HepG2 (cell line): ENCODE measurements around the gene STIMATE. TPM values are rescaled to one million over a fixed set of nuclear protein-coding genes. Genes with fewer than 3 reads are reported as not detected.
A peak's percentile ranks its signal among the peaks of the same experiment; 100 is the strongest.

ENCODE experiments used
- ARID5B ChIP-seq: IDR thresholded peaks from 2 replicates; pipeline ENCODE4 v1.4.0; 2020; ENCODE audit warnings: mild to moderate bottlenecking, missing genetic modification reagents
- FOXP4 ChIP-seq: sonication (generic); formaldehyde crosslinking; IDR thresholded peaks from 2 replicates; pipeline ENCODE4 v1.4.0; 2020; ENCODE audit warnings: missing genetic modification reagents
- HOXA5 ChIP-seq: sonication (generic); formaldehyde crosslinking; IDR thresholded peaks from 2 replicates; pipeline ENCODE4 v1.4.0; 2020; ENCODE audit warnings: missing genetic modification reagents
- KDM1A ChIP-seq: IDR thresholded peaks from 2 replicates; pipeline ENCODE4 v1.6.1; 2016; ENCODE audit warnings: missing compliant biosample characterization
- MNT ChIP-seq: fragments of 450-650 bp; IDR thresholded peaks from 2 replicates; pipeline ENCODE4 v1.6.1; 2016
- NFATC3 ChIP-seq: sonication (generic); formaldehyde crosslinking; IDR thresholded peaks from 2 replicates; pipeline ENCODE4 v1.5.1; 2020; ENCODE audit warnings: mild to moderate bottlenecking, missing genetic modification reagents
- SALL1 ChIP-seq: sonication (generic); formaldehyde crosslinking; IDR thresholded peaks from 2 replicates; pipeline ENCODE4 v1.8.0; 2022; ENCODE audit warnings: mild to moderate bottlenecking, missing genetic modification reagents
- SOX13 ChIP-seq, 3 experiments: fragments of 450-650 bp in 1 of 3; sonication (generic) in 1 of 3; formaldehyde crosslinking in 1 of 3; IDR thresholded peaks in 2 of 3; conservative IDR thresholded peaks in 1 of 3; 2 replicates each; pipeline versions ENCODE4 v1.5.0 to v1.6.1; 2016 to 2020; ENCODE audit warnings: antibody characterized with exemption in 1 of 3, mild to moderate bottlenecking in 1 of 3, missing compliant biosample characterization in 1 of 3, missing genetic modification reagents in 1 of 3, moderate library complexity in 1 of 3
- ZBTB40 ChIP-seq, 2 experiments: fragments of 450-650 bp in 1 of 2; sonication (generic) in 1 of 2; formaldehyde crosslinking in 1 of 2; IDR thresholded peaks; 2 replicates each; pipeline versions ENCODE4 v1.6.1 to v1.8.0; 2016 to 2022; ENCODE audit warnings: antibody characterized with exemption in 1 of 2, mild to moderate bottlenecking in 1 of 2, missing genetic modification reagents in 1 of 2
- ZNF234 ChIP-seq: sonication (generic); formaldehyde crosslinking; conservative IDR thresholded peaks from 2 replicates; pipeline ENCODE4 v1.5.1; 2020; ENCODE audit warnings: mild to moderate bottlenecking, missing genetic modification reagents
- ZNF260 ChIP-seq: sonication (generic); formaldehyde crosslinking; IDR thresholded peaks from 2 replicates; pipeline ENCODE4 v1.4.0; 2020; ENCODE audit warnings: missing genetic modification reagents, low read depth, mild to moderate bottlenecking, borderline replicate concordance
- ZNF543 ChIP-seq: sonication (generic); formaldehyde crosslinking; IDR thresholded peaks from 2 replicates; pipeline ENCODE4 v1.4.0; 2020; ENCODE audit warnings: mild to moderate bottlenecking, missing genetic modification reagents
- polyA plus RNA-seq, 8 experiments: library from polyadenylated mRNA; depleted of rRNA in 3 of 8; stranded (reverse) in 7 of 8; unstranded in 1 of 8; fragments of >200 nt; fragmentation: Illumina TruSeq in 4 of 8; extraction: Trizol in 4 of 8; gene quantifications; 2 replicates each; pipeline versions ENCODE4 v1.2.1 to v1.2.3, GENCODE V29; 2011 to 2016; ENCODE audit warnings: low read depth in 4 of 8, missing spikeins in 1 of 8, mixed read lengths in 1 of 8; ENCODE audit not compliant: insufficient read depth in 1 of 8
- total RNA-seq, 5 experiments: library from RNA; depleted of rRNA; stranded (reverse); fragments of >200 nt; fragmentation: Illumina TruSeq; extraction: Trizol; gene quantifications; 2 replicates each; pipeline ENCODE4 v1.2.3, GENCODE V29; 2016; ENCODE audit warnings: low read depth in 1 of 5

Gene STIMATE
- total and polyA plus RNA-seq, 2 of the 13 experiments (the other 11 are each of a cell fraction or from before 2014, with no cell fraction given), result 5.7 to 11.7 TPM

GRCh38 chr3:52845157-52845556 is 52.2 kb downstream of the STIMATE start (continued):
- TF ChIP-seq MNT (no peak), FOXP4 (peak; percentile 54; the same call in 1 of the 2 replicates), ZNF234 (no peak), SALL1 (CRISPR knock-in tag) (peak; percentile 44; the same call in 1 of the 2 replicates), SOX13 (IDR thresholded peaks at IDR 0.05) (0 out of 2 replicates have a peak, but pooled peaks have one; percentile 39), SOX13 (CRISPR knock-in tag; conservative IDR thresholded peaks at IDR 0.05 in 1 of 2, IDR thresholded peaks at IDR 0.05 in 1 of 2) (peak in 1 of 2 experiments; percentile 91; a peak in 2 of 4 replicates), ZBTB40 (IDR thresholded peaks at IDR 0.05) (no peak), ZBTB40 (CRISPR knock-in tag; IDR thresholded peaks at IDR 0.05) (no peak), KDM1A (CRISPR knock-in tag) (0 out of 2 replicates have a peak, but pooled peaks have one; percentile 45), HOXA5 (CRISPR knock-in tag) (no peak), ARID5B (CRISPR knock-in tag) (peak; percentile 49; the same call in 1 of the 2 replicates), ZNF260 (no peak), NFATC3 (peak; percentile 47; the same call in 1 of the 2 replicates), ZNF543 (no peak)
